Tibial artery (tissue), 4 donors: ENCODE results near the gene CDC14C.

Source experiments
- DNase-seq, 2 donors: peaks; one replicate each; pipeline ENCODE4 v3.0.0-alpha.2; 2019
- H3K27ac ChIP-seq, 2 donors: fragments of 200-600 bp; sonication (generic) in 1 of 2; 1 replicate in 1 of 2; 2 replicates in 1 of 2; pipeline ENCODE4 v1.5.1; 2018 to 2019; ENCODE audit warnings: mild to moderate bottlenecking in 1 of 2
- H3K27me3 ChIP-seq, 2 donors: fragments of 200-600 bp; sonication (generic) in 1 of 2; one replicate each; pipeline versions ENCODE4 v1.5.1 to v1.6.0; 2016 to 2019
- H3K36me3 ChIP-seq, 3 donors: fragments of 200-600 bp; sonication (generic) in 2 of 3; one replicate each; pipeline ENCODE4 v1.5.1; 2016 to 2019; ENCODE audit warnings: mild to moderate bottlenecking in 2 of 3
- H3K4me1 ChIP-seq, 4 donors: fragments of 200-600 bp; sonication (generic) in 2 of 4; 1 replicate in 3 of 4; 2 replicates in 1 of 4; pipeline ENCODE4 v1.5.1; 2016 to 2019
- H3K4me3 ChIP-seq, 2 donors: fragments of 200-600 bp; sonication (generic) in 1 of 2; 1 replicate in 1 of 2; 2 replicates in 1 of 2; pipeline ENCODE4 v1.5.1; 2018 to 2019; ENCODE audit warnings: mild to moderate bottlenecking in 2 of 2
- H3K9me3 ChIP-seq, 3 donors: fragments of 200-600 bp; sonication (generic) in 1 of 3; one replicate each; pipeline ENCODE4 v1.5.1; 2016 to 2019
- intact Hi-C: fragments of 100-400 bp; cut with DNase I; formaldehyde crosslinking; loops from one replicate; pipeline ENCODE4 v1.15.0; 2023; ENCODE audit warnings: low total_unique reads
- TF ChIP-seq, protein P1 (sequence below), 2 experiments: fragments of 200-600 bp in 1 of 2; fragments of 450-650 bp in 1 of 2; IDR thresholded peaks; one replicate each; pipeline ENCODE4 v1.5.1; 2017 to 2019; ENCODE audit warnings: antibody characterized with exemption in 2 of 2, mild to moderate bottlenecking in 1 of 2, moderate library complexity in 1 of 2

CDC14C gene

DNA sequence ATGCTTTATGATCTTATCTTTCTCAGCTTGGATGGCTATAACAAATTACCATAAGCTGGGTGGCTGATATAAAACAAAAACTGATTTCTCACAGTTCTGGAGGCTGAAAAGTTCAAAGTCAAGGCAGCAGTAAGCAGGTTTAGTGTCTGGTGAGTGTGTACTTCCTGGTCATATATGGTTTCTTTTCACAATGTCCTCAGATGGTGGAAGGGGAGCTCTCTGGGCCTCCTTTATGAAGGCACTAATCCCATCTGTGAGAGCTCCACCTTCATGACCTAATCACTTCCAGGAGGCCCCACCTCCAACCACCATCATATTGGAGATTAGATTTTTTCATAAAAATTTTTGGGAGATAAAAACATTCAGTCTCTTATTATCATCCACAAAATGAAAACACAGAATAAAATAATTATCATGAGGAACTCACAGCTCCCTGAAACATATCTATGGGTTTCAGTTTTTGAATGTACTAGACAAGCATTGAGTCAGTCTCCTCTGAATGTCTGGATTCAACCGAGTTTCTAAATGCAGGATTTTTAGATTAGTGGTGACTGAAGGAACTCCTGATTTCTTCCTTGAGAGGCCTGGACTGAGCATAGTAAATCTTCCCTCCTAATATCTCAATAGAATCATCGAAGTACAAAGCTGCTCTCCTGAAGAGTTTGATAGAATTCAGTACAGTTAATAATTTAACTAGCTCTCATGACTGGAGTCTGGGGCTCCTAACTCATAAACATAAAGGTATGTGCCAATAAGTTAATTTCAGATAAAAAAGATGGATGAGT lies 8.0 kb downstream of the CDC14C start:
- no peak overlapping the region for H3K27ac ChIP-seq
- no peak overlapping the region for H3K4me3 ChIP-seq
- DNase-seq: no peak
- intact Hi-C loops: no loop called here
- TF ChIP-seq, protein P1, sequence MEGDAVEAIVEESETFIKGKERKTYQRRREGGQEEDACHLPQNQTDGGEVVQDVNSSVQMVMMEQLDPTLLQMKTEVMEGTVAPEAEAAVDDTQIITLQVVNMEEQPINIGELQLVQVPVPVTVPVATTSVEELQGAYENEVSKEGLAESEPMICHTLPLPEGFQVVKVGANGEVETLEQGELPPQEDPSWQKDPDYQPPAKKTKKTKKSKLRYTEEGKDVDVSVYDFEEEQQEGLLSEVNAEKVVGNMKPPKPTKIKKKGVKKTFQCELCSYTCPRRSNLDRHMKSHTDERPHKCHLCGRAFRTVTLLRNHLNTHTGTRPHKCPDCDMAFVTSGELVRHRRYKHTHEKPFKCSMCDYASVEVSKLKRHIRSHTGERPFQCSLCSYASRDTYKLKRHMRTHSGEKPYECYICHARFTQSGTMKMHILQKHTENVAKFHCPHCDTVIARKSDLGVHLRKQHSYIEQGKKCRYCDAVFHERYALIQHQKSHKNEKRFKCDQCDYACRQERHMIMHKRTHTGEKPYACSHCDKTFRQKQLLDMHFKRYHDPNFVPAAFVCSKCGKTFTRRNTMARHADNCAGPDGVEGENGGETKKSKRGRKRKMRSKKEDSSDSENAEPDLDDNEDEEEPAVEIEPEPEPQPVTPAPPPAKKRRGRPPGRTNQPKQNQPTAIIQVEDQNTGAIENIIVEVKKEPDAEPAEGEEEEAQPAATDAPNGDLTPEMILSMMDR (IDR thresholded peaks at IDR 0.05): no peak
- no peaks in the 10 kb centered on the region for H3K9me3 ChIP-seq
- H3K36me3 ChIP-seq: no peaks in the 10 kb centered on the region
- no peaks in the 10 kb centered on the region for H3K4me1 ChIP-seq
- H3K27me3 ChIP-seq: no peaks in the 10 kb centered on the region

DNA sequence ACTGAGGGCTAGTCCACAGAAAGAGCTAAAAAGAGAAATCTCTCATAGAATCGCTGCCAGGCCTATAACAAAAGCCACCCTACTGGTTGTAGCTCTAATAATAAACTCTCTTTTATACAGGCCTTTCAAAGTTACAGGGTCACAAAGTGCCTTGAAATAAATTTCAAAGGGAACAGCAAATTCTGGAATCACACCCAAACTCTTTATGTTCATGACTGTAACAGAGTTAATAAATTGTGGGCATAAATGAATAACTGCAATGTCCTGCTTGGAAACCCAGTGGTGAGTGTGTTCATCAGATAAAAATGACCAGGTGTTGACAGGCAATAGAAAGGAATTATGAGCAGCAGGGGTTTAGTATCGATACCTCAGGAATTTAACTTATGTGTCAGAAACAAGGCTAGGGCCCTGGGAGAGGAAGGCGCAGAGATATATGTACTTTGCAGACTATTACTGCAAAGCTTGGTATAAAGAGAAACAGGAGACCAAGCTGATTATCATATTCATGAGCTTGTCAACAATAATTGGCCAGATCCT lies 9.3 kb downstream of the CDC14C start:
- no peaks in the 10 kb centered on the region for H3K27me3 ChIP-seq
- no peak overlapping the region for H3K4me3 ChIP-seq
- no peaks in the 10 kb centered on the region for H3K36me3 ChIP-seq
- TF ChIP-seq, protein P1 (IDR thresholded peaks at IDR 0.05): no peak
- no peak for DNase-seq
- H3K4me1 ChIP-seq: peaks cover 0 to 3% (median 0%) of the 10 kb centered on the region in 4 donors
- H3K27ac ChIP-seq: no peak overlapping the region
- intact Hi-C loops: no loop called here
- H3K9me3 ChIP-seq: no peaks in the 10 kb centered on the region

- H3K36me3 ChIP-seq: no peaks in the 10 kb centered on the region
- intact Hi-C loops: no loop called here
- H3K4me3 ChIP-seq: no peak overlapping the region
- H3K27me3 ChIP-seq: no peaks in the 10 kb centered on the region
- peaks cover 0 to 9% (median 0%) of the 10 kb centered on the region in 4 donors for H3K4me1 ChIP-seq
- no peak overlapping the region for H3K27ac ChIP-seq
- H3K9me3 ChIP-seq: no peaks in the 10 kb centered on the region
- DNase-seq: peak in 1 of 2 donors; percentile 46
- TF ChIP-seq, protein P1 (IDR thresholded peaks at IDR 0.05): no peak
Observed at GRCh38 chr7:48938539-48939295, 14.4 kb downstream of the CDC14C start.

DNA sequence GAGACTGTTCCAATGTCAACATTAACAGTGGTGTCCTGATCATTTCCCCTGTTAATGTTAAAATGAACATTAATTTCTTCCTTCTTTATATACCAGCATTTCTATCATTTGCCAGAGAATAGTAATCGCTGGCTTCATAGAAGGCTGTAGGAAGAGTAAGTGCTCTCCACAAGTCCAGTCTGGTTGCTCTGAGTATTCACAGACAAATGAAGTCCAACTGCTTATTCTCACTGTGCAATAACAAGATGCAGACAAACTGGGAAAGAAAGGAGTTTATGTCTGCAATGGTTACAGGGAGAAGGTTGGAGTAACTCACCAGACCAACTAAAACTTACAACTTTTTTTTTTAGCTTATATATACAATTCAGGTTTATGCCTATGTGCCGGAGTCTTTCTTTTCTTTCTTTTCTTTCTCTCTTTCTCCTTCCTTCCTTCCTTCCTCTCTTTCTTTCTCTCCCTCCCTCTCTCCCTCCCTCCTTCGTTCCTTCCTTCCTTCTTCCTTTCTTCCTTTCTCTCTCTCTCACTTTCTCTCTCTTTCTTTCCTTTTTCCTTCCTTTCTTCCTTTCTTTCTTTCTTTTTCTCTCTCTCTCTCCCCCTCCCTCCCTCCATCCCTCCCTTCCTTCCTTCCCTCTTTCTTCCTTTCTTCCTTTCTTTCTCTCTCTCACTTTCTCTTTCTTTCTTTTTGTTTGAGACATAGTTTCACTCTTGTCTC lies 19.1 kb downstream of the CDC14C start:
- TF ChIP-seq, protein P1 (IDR thresholded peaks at IDR 0.05): no peak
- intact Hi-C loops: no loop called here
- no peaks in the 10 kb centered on the region for H3K9me3 ChIP-seq
- no peaks in the 10 kb centered on the region for H3K27me3 ChIP-seq
- no peak for DNase-seq
- H3K4me1 ChIP-seq: peaks cover 0 to 7% (median 0%) of the 10 kb centered on the region in 4 donors
- no peak overlapping the region for H3K27ac ChIP-seq
- no peaks in the 10 kb centered on the region for H3K36me3 ChIP-seq
- no peak overlapping the region for H3K4me3 ChIP-seq

DNA sequence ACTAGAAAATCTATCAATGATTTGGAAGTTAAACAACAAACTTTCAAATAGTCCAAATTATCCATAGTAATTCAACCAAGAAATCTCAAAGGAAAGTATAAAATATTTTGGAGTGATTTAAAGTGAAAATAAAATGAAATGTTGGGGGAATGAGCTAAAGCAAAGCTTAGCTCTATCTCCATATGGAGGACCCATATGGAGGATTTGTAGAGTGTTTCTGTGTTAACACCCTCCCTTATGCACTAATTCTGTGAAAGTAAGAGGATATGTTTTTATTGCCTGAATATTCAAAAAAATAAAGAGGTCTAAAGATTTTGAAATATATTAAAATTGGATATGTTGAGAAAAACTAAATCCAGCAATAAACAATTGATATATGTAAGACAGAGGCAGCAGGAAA lies 31.6 kb downstream of the CDC14C start:
- H3K36me3 ChIP-seq: no peaks in the 10 kb centered on the region
- TF ChIP-seq, protein P1 (IDR thresholded peaks at IDR 0.05): no peak
- no peak for DNase-seq
- no peak overlapping the region for H3K4me3 ChIP-seq
- intact Hi-C loops: no loop called here
- H3K9me3 ChIP-seq: no peaks in the 10 kb centered on the region
- H3K4me1 ChIP-seq: no peaks in the 10 kb centered on the region
- H3K27me3 ChIP-seq: no peaks in the 10 kb centered on the region
- H3K27ac ChIP-seq: no peak overlapping the region
